NT2/D1 (cell line): Measurements from ENCODE around the gene MT1M.

Experiments
- YY1 ChIP-seq: IDR thresholded peaks from 2 replicates; pipeline ENCODE4 v1.6.1; 2011; ENCODE audit not compliant: insufficient read length, insufficient read depth
- ZNF274 ChIP-seq: IDR thresholded peaks from 2 replicates; pipeline ENCODE4 v1.6.1; 2011; ENCODE audit warnings: mild to moderate bottlenecking, low read depth, low read length

- no peak for TF ChIP-seq YY1
- no peak for TF ChIP-seq ZNF274
Measured at GRCh38 chr16:56593573-56594291, 38.7 kb upstream of the MT1M start.
